Measurements from ENCODE around the gene NDUFS7. TPM values are rescaled to one million over a fixed set of nuclear protein-coding genes. Genes with fewer than 3 reads are reported as not detected.

Gene NDUFS7
- total RNA-seq, 1 donor from 2014 or later = 443 TPM

DNA sequence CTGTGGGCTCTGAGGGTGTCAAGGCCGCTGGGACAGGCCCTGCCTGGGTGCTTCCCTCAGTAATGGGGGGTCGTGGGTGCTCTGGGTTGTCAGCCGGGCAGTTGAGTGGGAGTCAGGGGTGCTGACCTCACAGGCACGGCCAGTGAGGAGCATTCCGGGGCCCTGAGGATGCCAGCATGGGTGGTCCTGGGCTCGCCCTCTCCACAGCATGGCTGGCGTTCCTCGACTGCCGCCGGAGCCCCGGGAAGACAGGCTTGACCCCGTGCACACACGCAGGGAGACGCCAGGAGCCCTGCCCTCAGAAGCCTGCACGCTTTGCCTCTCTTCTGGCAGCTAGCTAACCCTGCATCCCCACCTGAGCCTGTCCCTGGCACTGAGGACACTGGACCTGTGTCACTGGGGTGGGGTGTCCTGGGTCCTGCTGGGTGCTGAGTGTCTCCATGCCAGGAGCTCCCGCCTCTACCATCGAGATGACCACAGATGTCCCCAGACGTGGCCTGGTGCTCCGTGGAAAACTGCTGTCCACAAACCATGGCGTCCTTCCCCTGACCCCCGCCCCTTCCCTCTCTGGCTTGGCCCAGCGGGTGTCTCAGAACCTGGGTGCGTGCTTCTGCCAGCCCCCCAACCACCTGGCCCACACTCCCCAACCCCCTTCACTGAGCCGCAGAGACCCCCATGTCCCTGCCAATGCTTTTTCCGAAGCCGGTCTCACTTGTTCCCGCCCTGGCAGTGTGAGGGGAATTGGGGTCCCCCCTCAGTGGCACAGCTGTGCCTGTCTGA, 4.4 kb upstream of the NDUFS7 start:
- intact Hi-C loops (cut with DNase I) = no loop called here
- ATAC-seq = no peak
- DNase-seq (ENCODE audit: missing footprints) = peak; percentile 28

DNA sequence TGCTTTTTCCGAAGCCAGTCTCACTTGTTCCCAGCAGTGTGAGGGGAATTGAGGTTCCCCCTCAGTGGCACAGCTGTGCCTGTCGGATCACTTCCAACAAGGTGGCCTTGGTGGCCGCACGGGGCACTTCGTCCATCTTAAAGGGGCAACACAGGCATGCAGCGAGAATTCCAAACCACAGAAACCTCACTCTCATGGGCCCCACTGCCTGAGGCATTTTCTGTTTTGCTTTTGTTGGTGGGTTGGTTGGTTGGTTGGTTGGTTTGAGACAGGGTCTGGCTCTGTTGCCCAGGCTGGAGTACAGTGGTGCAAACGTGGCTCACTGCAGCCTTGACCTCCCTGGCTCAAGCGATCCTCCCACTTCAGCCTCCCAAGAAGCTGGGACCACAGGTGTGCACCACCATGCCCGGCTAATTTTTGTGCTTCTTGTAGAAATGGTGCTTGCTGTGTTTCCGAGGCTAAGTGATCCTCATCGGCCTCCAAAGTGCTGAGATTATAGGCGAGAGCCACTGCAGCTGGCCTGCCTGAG, 3.7 kb upstream of the NDUFS7 start:
- intact Hi-C loops (cut with DNase I) = loop anchor here (5.0 to 10.0 kb wide), 2 partner anchors 103 to 355 kb away; partner anchors contain the start of genes CNN2, FAM174C, RNU6-2 and TMEM259

DNA sequence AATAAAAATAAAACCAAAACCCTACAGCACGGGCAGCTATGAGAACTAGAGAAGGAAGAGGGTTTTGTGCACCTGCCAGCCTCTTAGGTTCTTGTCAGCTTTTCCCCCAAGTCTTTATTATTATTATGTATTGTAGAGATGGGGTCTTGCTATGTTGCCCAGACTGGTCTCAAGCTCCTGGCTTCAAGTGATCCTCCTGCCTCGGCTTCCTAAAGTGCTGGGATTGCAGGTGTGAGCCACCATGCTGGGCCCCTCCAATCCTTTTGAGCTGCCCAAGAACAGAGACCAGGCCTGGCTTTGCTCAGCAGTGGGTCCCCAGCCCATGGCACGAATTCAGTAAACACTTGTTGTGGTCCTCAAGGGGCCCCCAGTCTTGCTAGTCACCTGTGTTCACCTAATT, 1.5 kb upstream of the NDUFS7 start:
- DNase-seq (ENCODE audit: missing footprints) = peak; percentile 48
- intact Hi-C loops (cut with DNase I) = loop anchor here (2.0 to 10.0 kb wide), 3 partner anchors 27 to 357 kb away; partner anchors contain the start of genes CNN2, FAM174C, RNU6-2 and TMEM259
- ATAC-seq = no peak

More for the DNA sequence above, 3.7 kb upstream of the NDUFS7 start:
- peak; percentile 45 for DNase-seq (ENCODE audit: missing footprints)
- no peak for ATAC-seq

DNA sequence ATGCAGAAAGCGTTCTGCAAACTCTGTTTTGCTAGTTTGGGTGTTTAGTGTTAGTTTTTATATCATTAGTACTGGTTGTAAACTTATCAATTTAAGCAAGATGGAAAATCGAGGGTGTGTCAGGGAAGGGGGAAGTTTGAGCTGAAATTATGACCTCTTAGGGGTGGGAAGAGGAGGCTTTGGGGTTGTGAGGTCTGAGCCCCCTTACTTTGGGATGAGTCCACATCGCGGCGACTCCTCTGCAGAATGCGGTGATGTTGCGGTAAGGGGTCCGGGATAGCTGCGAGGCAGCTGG, 743 bp upstream of the NDUFS7 start:
- intact Hi-C loops (cut with DNase I) = loop anchor here (1.0 to 10.0 kb wide), 5 partner anchors 24 to 358 kb away; partner anchors contain the start of genes CNN2, DAZAP1, FAM174C and RNU6-2
- ATAC-seq = no peak
- no peak for DNase-seq (ENCODE audit: missing footprints)

DNA sequence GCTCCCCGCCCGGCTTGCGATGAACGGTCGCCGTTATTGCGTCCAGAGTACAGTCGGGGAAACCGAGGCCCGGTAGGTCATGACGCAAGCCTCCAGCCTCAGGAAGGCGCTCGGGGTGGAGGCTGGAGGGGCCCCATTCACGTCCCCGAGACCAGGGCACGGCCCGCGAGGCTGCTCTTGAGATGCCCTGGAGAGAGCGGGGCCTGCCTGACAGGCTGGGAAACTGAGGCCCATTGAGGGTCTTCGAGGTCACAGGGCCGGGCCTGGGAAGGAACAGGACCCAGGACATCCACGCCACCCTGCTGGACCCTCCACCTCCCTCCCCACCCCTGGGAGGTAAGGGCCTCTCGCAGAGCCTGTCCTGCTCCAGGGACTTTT, 367 bp downstream of the NDUFS7 start:
- DNase-seq (ENCODE audit: missing footprints) = no peak
- ATAC-seq = peak; percentile 1

DNA sequence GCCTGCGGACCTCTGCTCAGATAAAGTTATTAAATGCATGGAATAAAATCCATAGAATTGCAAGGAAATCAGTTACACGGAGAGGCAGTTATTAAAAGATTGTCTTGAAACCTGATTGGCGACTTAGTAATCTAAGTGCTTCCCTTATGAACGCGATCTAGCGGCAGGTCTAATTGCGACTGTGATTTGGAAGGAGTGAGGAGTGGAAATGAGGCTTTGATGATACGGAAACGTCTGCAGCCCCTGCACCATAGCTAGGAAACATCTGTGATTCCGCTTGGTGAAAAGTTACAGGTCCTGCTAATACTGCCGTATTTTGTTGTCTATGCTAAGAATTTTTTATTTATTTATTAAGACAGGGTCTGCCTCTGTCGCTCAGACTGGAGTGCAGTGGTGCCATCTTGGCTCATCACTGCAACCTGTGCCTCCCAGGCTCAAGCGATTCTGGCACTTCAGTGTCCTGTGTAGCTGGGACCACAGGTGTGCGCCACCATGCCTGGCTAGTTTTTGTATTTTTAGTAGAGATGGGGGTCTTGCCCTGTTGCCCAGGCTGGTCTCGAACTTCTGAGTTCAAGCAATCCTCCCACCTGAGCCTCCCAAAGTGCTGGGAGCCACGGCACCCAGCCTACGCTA, 887 bp downstream of the NDUFS7 start:
- no peak for ATAC-seq
- intact Hi-C loops (cut with DNase I) = loop anchor here (5.0 to 10.0 kb wide), 2 partner anchors 107 to 360 kb away; partner anchors contain the start of genes CNN2, FAM174C, RNU6-2 and TMEM259

More for the DNA sequence above, 367 bp downstream of the NDUFS7 start:
- intact Hi-C loops (cut with DNase I) = loop anchor here (5.0 to 10.0 kb wide), 2 partner anchors 107 to 359 kb away; partner anchors contain the start of genes CNN2, FAM174C, RNU6-2 and TMEM259

DNA sequence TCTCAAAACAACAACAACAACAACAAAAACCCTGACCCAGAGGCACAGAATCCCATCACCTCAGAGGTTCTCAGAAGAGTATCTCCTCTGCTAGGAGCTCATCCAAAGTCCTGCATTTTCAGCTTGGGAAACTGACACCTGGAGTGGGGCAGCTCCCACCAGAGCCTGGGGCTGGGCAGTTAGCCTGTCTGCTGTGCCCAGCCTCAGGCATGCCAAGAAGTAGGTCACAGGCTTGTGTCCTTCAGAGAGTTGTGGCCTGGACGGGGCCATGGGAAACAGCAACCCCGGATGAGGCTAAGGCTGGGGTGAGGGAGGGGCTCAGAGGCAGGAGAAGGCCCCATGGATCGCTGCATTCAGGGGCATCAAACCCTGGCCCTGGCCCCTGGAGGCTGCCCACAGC, 2.1 kb downstream of the NDUFS7 start:
- no peak for ATAC-seq
- intact Hi-C loops (cut with DNase I) = loop anchor here (10.0 kb wide), 1 partner anchor 361 kb away; the partner anchor contains the start of genes CNN2, RNU6-2 and TMEM259
- no peak for DNase-seq (ENCODE audit: missing footprints)

More for the DNA sequence above, 887 bp downstream of the NDUFS7 start:
- no peak for DNase-seq (ENCODE audit: missing footprints)

DNA sequence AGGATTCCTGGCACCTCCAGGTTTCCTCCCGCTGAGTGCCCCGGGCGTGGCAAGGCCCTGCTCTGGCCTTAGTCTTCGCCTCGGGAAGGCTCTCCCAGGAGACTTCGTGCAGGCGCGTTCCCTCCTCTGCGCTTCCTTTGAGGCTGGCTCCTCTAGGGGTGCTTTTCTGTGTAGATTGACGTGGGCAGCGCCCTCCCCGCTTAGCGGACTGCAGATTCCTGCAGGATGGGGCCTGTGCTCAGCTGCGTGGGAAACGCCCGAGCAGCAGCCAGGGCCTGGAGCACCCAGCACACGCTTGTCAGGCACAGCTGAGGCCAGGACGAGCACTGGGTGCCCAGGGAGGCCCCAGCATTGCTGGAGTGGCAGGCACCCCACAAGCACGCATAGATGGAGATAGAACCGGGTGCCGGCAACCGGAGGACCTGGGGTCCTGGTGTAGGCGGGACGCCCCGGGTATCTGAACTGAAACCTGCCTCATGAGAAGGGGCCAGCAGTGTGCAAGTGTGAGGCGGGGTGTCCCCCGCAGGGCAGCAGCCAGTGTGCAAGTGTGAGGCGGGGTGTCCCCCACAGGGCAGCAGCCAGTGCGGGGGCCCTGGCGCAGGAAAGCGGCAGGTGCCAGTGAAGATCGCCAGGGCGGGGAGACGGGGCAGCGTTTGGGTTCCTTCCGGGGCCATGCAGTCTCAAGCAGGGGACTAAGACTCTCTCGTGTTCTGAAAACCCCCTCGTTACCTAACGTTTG, 3.4 kb downstream of the NDUFS7 start:
- ATAC-seq (no peak), DNase-seq (ENCODE audit: missing footprints) (no peak)
- intact Hi-C loops (cut with DNase I) = loop anchor here (10.0 kb wide), 1 partner anchor 362 kb away; the partner anchor contains the start of genes CNN2, RNU6-2 and TMEM259

DNA sequence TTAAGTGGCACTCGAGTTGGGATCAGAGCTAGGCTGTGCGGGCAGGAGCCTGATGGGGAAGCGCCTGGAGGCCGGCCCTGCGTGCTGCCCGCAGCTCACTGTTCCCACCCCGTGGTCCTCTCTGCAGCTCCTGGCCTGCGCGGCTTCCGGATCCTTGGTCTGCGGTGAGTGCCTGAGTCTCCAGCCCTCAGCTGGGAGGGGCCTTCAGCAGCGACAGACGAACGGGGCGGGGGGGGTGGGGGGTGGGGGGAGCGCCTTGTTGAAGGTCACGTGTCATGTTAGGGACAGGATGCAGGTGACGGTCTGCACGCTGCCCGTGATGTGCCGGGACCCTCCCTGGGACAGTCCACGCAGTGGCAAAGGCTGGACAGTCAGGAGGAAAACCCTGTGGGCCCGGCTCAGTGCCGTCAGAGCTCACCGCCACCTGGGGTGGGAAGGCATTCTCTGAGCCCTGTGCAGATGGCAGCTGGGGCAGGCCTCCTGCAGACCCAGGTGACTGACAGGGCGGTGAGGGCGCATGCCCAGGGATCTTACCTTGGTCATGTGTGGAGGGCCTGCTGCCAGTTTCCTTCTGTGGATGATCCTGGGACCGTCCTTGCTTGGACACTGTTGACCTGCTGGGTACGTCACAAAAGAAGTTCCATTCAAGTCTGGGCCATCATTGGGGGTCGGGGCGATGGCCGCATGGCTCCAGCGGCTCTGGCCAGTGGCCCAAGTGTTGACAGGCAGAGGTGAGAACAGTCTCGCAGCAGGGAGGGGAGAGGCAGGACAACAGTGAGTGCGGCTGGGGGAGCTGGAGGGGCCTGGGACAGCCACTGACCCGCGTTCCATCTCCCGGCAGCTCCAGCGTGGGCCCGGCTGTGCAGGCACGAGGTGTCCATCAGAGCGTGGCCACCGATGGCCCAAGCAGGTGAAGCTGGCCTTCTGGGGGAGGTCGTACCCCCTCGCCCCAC, 4.3 kb downstream of the NDUFS7 start:
- intact Hi-C loops (cut with DNase I) = loop anchor here (10.0 kb wide), 1 partner anchor 363 kb away; the partner anchor contains the start of genes CNN2, RNU6-2 and TMEM259
- DNase-seq (ENCODE audit: missing footprints) (no peak), ATAC-seq (peak; percentile 32)

DNA sequence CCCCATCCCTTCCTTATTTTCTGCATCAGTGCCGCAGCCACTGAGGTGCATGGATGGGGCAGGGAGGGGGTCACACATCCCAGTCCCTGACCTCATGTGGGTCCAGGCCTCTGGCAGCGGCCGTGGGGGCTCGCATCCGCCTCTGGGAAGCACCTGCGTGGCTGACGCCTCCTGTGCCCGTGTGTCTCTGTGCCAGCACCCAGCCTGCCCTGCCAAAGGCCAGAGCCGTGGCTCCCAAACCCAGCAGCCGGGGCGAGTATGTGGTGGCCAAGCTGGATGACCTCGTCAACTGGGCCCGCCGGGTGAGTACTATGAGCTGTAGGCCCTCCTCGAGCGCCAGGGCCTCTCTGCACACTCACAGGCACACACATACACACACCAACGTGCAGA, 4.9 kb downstream of the NDUFS7 start:
- intact Hi-C loops (cut with DNase I) = loop anchor here (10.0 kb wide), 1 partner anchor 364 kb away; the partner anchor contains the start of genes CNN2, RNU6-2 and TMEM259
- DNase-seq (ENCODE audit: missing footprints) (no peak), ATAC-seq (no peak)

DNA sequence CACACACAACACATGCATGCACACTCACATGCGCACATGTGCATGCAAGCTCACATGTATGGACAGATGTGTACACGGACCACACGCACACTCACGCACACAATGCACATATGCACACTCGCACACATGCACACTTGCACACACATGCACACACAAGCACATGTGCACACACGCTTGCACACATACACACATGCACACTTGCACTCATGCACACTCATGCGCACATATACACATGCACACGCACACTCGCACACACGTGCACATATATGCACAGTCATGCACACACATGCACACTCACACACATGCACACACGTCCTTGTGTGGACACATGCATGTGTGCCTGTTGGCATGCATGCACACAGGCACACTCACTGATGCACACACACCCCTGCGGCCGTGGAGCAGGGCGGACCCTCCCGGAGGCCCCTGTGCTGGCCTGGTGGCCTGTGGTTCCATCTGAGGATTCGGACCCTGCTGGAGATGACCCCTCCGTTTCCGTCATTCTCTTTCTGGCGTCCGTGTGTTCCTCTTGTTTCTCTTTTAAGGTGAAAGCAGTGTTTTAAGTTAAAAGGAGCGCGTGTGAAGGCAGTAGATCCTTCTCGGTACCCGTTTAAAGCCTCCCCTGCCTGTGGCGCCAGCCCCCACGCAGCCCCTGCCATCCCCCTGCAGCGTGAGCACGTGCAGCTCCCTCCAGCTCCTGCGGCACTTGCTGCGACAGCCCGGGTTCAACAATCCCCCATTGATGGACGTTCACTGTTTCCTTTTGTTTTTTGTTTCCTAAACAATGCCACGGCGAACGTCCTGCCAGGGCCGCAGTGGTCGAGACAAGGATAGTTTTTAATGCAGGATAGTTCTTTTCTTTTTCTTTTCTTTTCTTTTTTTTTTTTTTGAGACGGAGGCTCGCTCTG, 5.6 kb downstream of the NDUFS7 start:
- intact Hi-C loops (cut with DNase I) = loop anchor here (10.0 kb wide), 1 partner anchor 364 kb away; the partner anchor contains the start of genes CNN2, RNU6-2 and TMEM259
- DNase-seq (ENCODE audit: missing footprints) = no peak
- ATAC-seq = no peak

DNA sequence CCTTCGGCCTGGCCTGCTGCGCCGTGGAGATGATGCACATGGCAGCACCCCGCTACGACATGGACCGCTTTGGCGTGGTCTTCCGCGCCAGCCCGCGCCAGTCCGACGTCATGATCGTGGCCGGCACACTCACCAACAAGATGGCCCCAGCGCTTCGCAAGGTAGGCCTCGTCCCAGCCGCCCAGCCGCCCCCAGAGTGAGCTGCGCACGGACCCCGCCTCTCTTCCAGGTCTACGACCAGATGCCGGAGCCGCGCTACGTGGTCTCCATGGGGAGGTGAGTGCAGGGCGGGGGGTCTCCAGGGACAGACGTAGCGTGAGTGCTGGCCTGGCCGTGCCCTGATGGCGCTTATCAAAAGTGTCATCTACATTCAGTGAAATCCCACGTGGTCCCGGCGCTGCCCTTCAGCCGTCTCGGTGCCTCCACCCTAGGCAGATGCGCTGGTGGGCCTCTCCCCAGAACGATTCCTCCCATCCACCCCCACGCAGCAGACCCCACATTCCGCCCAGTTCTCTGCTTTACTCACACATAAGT, 7.2 kb downstream of the NDUFS7 start:
- DNase-seq (ENCODE audit: missing footprints) = no peak
- ATAC-seq = no peak
- intact Hi-C loops (cut with DNase I) = no loop called here

DNA sequence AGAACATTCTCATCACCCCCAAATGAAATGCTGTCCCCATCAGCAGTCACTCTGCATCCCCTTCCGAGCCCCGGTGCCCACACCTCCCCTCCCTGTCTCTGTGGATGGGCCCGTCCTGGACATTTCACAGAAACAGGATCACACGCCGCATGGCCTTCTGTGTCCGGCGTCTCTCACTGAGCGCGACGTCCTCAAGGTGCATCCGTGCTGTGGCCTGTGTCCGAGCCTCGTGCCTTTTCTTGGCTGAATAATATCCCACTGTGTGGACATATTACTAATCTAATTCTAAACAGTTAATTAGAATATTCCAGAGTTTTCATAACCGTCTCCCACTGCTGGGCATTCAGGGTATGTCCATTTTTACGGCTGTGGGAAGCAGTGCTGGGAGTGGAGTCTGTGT, 8.7 kb downstream of the NDUFS7 start:
- ATAC-seq (no peak), DNase-seq (ENCODE audit: missing footprints) (no peak)
- intact Hi-C loops (cut with DNase I) = no loop called here

DNA sequence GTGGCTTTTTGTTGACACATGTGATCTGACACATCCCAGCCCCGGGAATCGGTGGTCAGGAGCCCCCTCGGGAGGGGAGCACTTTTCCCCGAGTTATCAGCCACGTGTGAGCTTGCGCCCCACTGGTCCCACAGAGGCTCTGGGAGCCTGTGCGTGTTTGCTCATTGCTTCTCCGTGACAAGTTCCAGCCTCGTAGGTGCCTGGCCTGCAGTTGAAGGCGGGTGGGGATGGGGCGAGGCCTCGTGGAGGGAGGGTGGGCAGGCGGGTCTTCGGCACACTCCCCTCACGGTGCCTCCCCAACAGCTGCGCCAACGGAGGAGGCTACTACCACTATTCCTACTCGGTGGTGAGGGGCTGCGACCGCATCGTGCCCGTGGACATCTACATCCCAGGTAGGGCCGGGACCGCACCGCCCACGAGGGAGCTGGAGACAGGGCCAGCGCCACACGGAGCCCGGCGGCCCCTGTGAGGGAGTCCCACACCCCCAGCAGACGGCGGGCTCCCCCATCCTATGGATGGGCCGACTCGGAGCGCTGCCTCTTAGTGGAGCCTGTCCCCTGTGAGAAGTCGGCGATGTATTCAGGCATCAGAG, 9.3 kb downstream of the NDUFS7 start:
- intact Hi-C loops (cut with DNase I) = no loop called here
- no peak for DNase-seq (ENCODE audit: missing footprints)
- ATAC-seq = no peak

DNA sequence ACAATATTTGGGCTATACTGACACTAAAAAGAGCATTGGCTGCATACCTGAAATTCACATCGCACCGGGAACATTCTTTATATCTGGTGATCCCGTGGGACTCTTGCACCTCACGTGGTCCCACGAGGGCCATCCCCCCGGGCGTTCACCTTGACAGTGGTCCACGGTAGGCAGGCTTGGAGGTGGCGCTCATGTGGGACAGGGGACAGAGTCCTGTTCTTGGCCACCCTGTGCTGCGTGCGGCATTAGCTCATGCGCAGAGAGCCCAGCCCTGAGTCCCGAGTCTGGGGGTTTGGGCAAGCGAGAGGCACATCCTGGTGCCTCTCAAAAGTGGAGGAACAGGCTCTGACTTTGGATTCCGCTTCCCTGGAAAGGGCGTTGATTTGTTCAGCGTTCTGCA, 10.1 kb downstream of the NDUFS7 start:
- no peak for DNase-seq (ENCODE audit: missing footprints)
- no peak for ATAC-seq
- intact Hi-C loops (cut with DNase I) = no loop called here

Measured in Right ventricle myocardium inferior (tissue), 1 donor.